Nephron (organoid): ENCODE data around the gene SFXN4.
"Not testable (repeated sequence)": the region's sequence is repeated elsewhere in the genome, so short reads cannot be mapped to it uniquely, and the experiment has no call there.

Experiments used
- H3K27ac Mint-ChIP-seq, 3 experiments: 2 replicates each; pipeline ENCODE4 v1.8.0; 2020; ENCODE audit warnings: mixed read lengths in 3 of 3, mild to moderate bottlenecking in 2 of 3, moderate library complexity in 1 of 3
- H3K27me3 Mint-ChIP-seq: 2 replicates; pipeline ENCODE4 v1.8.0; 2021; ENCODE audit warnings: low read depth, mild to moderate bottlenecking, moderate library complexity, mixed read lengths
- H3K36me3 Mint-ChIP-seq: 2 replicates; pipeline ENCODE4 v1.8.0; 2020; ENCODE audit warnings: low read depth, mixed read lengths
- H3K4me1 Mint-ChIP-seq: 2 replicates; pipeline ENCODE4 v1.8.0; 2020; ENCODE audit warnings: mixed read lengths
- H3K4me3 Mint-ChIP-seq, 3 experiments: 2 replicates each; pipeline ENCODE4 v1.8.0; 2020; ENCODE audit warnings: mild to moderate bottlenecking in 3 of 3, mixed read lengths in 3 of 3, moderate library complexity in 2 of 3
- H3K9me3 Mint-ChIP-seq: 2 replicates; pipeline ENCODE4 v1.8.0; 2020; ENCODE audit warnings: mixed read lengths
- TF ChIP-seq, protein P1 (sequence below), 3 experiments: fragments of 200-600 bp; sonication (generic); IDR thresholded peaks; one replicate each; pipeline ENCODE4 v1.5.0; 2021; ENCODE audit warnings: antibody characterized with exemption in 3 of 3; ENCODE audit not compliant: unreplicated experiment in 3 of 3

The SFXN4 gene

DNA sequence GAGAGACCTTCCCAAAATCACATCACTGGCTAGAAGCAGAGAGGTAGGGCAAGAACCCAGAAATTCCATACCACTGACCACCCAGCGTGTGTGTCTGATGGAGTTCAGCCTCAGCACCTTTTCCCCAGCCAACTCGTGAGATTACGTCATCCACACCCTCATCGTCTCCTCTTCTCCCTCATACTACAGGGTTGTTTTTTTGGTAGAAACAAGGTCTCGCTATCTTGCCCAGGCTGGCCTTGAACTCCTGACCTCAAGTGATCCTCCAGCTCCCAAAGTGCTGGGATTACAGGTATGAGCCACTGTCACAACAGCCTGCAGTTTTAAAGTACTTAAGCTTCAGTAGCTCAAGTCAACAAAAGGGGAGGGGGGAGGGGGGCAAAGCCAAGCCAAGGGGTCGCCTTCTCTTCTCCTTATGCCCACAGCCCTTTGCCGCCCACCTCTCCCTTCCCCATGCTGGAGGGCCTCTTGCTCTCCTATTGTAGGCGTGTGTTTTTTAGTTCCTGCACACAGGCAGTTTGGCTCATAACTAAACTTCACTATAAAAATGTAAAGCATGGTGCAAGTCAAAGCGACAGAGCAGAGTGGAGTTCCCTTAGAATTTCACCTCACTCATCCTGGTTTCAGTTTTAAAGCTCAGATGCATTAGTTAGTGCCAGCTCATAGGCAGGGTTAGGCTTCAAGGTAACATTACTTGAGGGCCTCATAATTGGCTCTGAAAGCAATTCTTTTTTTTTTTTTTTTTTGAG lies 18.3 kb upstream of the SFXN4 start:
- H3K4me3 Mint-ChIP-seq: peak overlapping the region in 1 of 3 experiments; percentile 37
- H3K27ac Mint-ChIP-seq: no peak overlapping the region
- no peaks in the 10 kb centered on the region for H3K27me3 Mint-ChIP-seq
- peaks cover 4% of the 10 kb centered on the region for H3K9me3 Mint-ChIP-seq
- H3K4me1 Mint-ChIP-seq: no peaks in the 10 kb centered on the region
- TF ChIP-seq, protein P1, sequence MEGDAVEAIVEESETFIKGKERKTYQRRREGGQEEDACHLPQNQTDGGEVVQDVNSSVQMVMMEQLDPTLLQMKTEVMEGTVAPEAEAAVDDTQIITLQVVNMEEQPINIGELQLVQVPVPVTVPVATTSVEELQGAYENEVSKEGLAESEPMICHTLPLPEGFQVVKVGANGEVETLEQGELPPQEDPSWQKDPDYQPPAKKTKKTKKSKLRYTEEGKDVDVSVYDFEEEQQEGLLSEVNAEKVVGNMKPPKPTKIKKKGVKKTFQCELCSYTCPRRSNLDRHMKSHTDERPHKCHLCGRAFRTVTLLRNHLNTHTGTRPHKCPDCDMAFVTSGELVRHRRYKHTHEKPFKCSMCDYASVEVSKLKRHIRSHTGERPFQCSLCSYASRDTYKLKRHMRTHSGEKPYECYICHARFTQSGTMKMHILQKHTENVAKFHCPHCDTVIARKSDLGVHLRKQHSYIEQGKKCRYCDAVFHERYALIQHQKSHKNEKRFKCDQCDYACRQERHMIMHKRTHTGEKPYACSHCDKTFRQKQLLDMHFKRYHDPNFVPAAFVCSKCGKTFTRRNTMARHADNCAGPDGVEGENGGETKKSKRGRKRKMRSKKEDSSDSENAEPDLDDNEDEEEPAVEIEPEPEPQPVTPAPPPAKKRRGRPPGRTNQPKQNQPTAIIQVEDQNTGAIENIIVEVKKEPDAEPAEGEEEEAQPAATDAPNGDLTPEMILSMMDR (IDR thresholded peaks at IDR 0.05; ENCODE audit: unreplicated experiment in 3 of 3): no peak
- peaks cover 5% of the 10 kb centered on the region for H3K36me3 Mint-ChIP-seq

DNA sequence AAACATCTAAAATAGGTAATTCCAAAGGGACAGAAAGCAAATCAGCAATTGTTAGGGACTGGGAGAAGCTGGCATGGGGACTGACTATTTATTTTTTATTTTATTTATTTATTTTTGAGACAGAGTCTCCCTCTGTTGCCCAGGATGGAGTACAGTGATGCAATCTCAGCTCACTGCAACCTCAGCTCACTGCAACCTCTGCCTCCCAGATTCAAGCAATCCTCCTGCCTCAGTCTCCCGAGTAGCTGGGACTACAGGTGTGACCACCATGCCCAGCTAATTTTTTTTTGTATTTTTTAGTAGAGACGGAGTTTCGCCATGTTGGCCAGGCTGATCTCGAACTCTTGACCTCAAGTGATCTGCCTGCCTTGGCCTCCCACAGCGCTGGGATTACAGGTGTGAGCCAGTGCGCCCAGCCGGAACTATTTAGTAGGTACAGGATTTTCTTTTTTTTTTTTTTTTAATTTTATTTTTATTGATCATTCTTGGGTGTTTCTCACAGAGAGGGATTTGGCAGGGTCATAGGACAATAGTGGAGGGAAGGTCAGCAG lies 15.4 kb upstream of the SFXN4 start:
- H3K4me1 Mint-ChIP-seq, H3K27ac Mint-ChIP-seq, H3K4me3 Mint-ChIP-seq, H3K9me3 Mint-ChIP-seq, H3K27me3 Mint-ChIP-seq: not testable (repeated sequence)
- peaks cover 13% of the 10 kb centered on the region for H3K36me3 Mint-ChIP-seq

DNA sequence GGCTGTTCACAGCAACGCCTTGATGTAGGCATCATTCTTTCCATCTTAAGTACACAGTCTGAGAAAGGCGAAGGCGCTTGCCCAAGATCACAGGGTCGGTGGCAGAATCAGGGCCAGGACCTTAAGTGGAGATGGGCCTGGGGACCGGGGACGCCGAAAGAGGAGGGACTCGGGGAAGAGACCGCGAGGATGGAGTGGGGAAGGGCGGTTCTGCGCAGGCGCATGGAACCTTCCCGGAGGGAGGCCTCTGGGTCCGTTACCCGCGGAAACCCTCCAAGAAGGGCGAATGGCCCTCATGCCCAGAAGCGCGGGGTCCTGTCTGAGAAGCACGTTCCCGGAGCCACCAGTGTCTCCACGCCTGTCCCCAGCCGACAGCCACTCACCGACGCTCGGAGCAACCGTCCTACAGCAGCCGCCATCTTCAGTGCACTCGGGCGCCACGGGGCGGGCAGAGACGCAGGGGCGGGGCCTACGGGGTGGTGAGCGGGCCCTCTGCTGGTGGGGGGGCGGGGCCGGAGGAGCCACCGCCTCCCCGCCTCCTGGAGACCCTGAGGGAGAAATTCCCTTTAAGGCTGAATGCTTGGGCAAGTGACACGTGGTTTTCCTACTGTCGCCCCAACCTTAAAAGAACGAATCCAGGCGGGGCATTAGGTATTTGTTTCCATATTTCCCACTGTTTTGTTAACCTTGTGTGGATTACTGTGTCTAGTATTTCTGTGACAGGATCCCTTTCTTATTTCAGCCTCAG lies 13.0 kb upstream of the SFXN4 start, which contains the start of gene PRDX3:
Gene PRDX3, minus strand, starts transcription at position 441 of the 748 bp plus-strand sequence. Its CDS starts 22 bp downstream, at position 419.
- Mint-ChIP-seq H3K36me3 (peaks cover 19% of the 10 kb centered on the region), H3K4me3 (peak within 1 kb of the TSS; percentile 99), H3K27me3 (no peaks in the 10 kb centered on the region)

DNA sequence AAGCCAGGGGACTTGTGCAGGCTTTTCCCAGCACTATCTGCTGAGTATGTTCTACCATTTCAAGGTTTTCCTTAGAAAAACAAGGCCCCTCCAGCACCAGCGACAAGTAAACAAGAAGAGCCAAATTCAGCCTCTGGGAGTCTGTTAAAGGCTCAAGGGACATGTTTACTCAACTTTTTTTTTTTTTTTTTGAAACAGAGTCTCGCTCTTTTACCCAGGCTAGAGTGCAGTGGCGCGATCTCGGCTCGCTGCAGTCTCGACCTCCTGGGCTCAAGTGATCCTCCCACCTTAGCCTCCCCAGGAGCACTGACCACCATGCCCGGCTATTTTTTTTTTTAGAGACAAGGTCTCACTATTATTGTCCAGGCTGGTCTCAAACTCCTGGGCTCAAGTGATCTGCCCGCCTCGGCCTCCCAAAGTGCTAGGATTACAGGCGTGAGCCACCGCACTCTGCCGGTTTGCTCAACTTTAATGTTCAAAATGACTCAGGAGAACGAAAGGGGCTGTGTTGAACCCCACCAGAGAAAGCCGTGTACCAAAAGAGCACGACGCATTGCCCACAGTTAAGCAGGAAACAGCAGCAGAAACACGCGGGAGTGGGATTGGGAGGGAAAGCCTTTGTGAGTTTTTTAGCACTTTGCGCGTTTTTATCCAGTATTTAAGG lies 12.3 kb upstream of the SFXN4 start:
- TF ChIP-seq, protein P1 (IDR thresholded peaks at IDR 0.05; ENCODE audit: unreplicated experiment in 3 of 3): no peak
- Mint-ChIP-seq H3K27ac (peak overlapping the region; percentile 93 to 96 (median 95)), H3K27me3 (no peaks in the 10 kb centered on the region), H3K36me3 (peaks cover 19% of the 10 kb centered on the region), H3K4me1 (peaks cover 11% of the 10 kb centered on the region), H3K4me3 (peak overlapping the region; percentile 99), H3K9me3 (no peaks in the 10 kb centered on the region)

More for the DNA sequence above, 13.0 kb upstream of the SFXN4 start, which contains the start of gene PRDX3:
- Mint-ChIP-seq H3K9me3 (no peaks in the 10 kb centered on the region), H3K4me1 (peaks cover 11% of the 10 kb centered on the region), H3K27ac (peak within 1 kb of the TSS; percentile 93 to 96 (median 95))
- TF ChIP-seq, protein P1 (IDR thresholded peaks at IDR 0.05; ENCODE audit: unreplicated experiment in 3 of 3): no peak

DNA sequence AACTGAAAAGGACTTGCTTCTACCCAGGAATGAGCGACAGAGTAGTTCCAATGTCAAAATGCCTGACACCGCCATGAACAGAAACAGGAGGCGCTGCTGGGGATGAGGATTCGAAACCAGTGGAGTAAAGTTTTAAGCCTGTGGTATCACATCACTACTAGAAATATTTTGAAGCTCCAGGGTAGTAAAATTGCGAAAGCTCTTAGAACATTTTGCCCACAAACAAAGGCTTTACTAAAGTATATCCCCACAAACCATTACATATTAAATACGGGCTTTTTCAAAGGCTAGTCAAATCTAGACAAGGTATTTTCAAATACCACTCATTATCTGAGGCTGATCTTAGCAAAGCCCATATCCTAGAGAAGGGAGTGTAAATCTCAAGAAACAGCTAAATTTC lies 10.7 kb upstream of the SFXN4 start:
- H3K27me3 Mint-ChIP-seq: no peaks in the 10 kb centered on the region
- H3K9me3 Mint-ChIP-seq: no peaks in the 10 kb centered on the region
- TF ChIP-seq, protein P1 (IDR thresholded peaks at IDR 0.05; ENCODE audit: unreplicated experiment in 3 of 3): no peak
- H3K36me3 Mint-ChIP-seq: peaks cover 34% of the 10 kb centered on the region
- peak overlapping the region; percentile 63 to 80 (median 77) for H3K4me3 Mint-ChIP-seq
- H3K4me1 Mint-ChIP-seq: peaks cover 11% of the 10 kb centered on the region
- H3K27ac Mint-ChIP-seq: peak overlapping the region in 1 of 3 experiments; percentile 30

DNA sequence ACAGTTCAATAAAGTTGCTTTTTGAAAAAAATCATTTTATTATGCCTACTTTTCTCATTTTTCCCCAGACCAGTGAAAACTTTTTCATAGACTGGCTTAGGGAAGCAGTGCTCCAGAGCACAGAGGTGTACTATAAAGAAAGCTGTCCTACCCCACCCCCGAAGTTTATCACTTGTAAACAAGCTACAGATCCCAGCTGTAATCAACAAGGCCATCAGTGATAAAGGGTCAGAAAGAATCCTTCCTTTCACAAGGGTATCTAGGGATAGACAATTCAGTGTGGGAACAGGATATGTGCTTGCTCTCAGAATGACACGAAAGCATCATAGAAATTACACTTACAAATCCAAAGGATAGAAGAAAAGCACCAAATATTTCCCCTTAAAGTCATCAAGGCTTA lies 8.6 kb upstream of the SFXN4 start:
- no peak overlapping the region for H3K27ac Mint-ChIP-seq
- H3K27me3 Mint-ChIP-seq: peaks cover 3% of the 10 kb centered on the region
- H3K4me3 Mint-ChIP-seq: no peak overlapping the region
- no peaks in the 10 kb centered on the region for H3K9me3 Mint-ChIP-seq
- peaks cover 11% of the 10 kb centered on the region for H3K4me1 Mint-ChIP-seq
- H3K36me3 Mint-ChIP-seq: peaks cover 49% of the 10 kb centered on the region
- TF ChIP-seq, protein P1 (IDR thresholded peaks at IDR 0.05; ENCODE audit: unreplicated experiment in 3 of 3): no peak
